Natural killer cell treated with Interleukin-12 subunit alpha and Interleukin-12 subunit beta and Interleukin-15 and Interleukin-18, amount 100 ng/mL, for 72 hours (primary cell): ENCODE measurements around the gene ARVCF. TPM values are rescaled to one million over a fixed set of nuclear protein-coding genes. Genes with fewer than 3 reads are reported as not detected.

Experiments used
- ATAC-seq, 2 donors: fragments of 150-1000 bp; cut with Tn5 transposase in 1 of 2; sonication (Bioruptor Pico), chemical (Tn5 transposase) in 1 of 2; 2 replicates each; pipeline ENCODE4 v1.10.0; 2021
- DNase-seq: peaks from one replicate; pipeline ENCODE4 v3.0.0; 2022; ENCODE audit warnings: low spot score
- H3K27ac Mint-ChIP-seq, 2 donors: 1 replicate in 1 of 2; 2 replicates in 1 of 2; pipeline ENCODE4 v1.8.0; 2022; ENCODE audit warnings: mixed read lengths in 2 of 2, mild to moderate bottlenecking in 1 of 2, moderate library complexity in 1 of 2
- H3K27me3 Mint-ChIP-seq, 2 donors: 1 replicate in 1 of 2; 2 replicates in 1 of 2; pipeline ENCODE4 v1.8.0; 2022; ENCODE audit warnings: mixed read lengths in 2 of 2
- H3K36me3 Mint-ChIP-seq: one replicate; pipeline ENCODE4 v1.8.0; 2022; ENCODE audit warnings: mixed read lengths
- H3K4me1 Mint-ChIP-seq, 2 donors: 1 replicate in 1 of 2; 2 replicates in 1 of 2; pipeline ENCODE4 v1.8.0; 2022; ENCODE audit warnings: low read depth in 2 of 2, mixed read lengths in 2 of 2, mild to moderate bottlenecking in 1 of 2
- H3K4me3 Mint-ChIP-seq: one replicate; pipeline ENCODE4 v1.8.0; 2022; ENCODE audit warnings: mixed read lengths
- H3K9me3 Mint-ChIP-seq: 2 replicates; pipeline ENCODE4 v1.8.0; 2022; ENCODE audit warnings: mixed read lengths
- total RNA-seq, 2 donors: library from RNA; stranded (reverse); gene quantifications; one replicate each; pipeline ENCODE4 v1.2.3, GENCODE V29; 2022

Gene ARVCF
- total RNA-seq, 2 donors from 2014 or later: 3.7 to 3.8 TPM

GRCh38 chr22:19965771-19966709 is 50.6 kb downstream of the ARVCF start:
- no peaks in the 10 kb centered on the region for H3K9me3 Mint-ChIP-seq
- no peak for DNase-seq
- ATAC-seq: peak in 1 of 2 donors; percentile 43
- peaks cover 20 to 27% of the 10 kb centered on the region in 2 donors for H3K4me1 Mint-ChIP-seq
- no peaks in the 10 kb centered on the region for H3K36me3 Mint-ChIP-seq
- no peaks in the 10 kb centered on the region for H3K27me3 Mint-ChIP-seq
- H3K4me3 Mint-ChIP-seq: no peak overlapping the region
- peak overlapping the region; percentile 44 to 83 for H3K27ac Mint-ChIP-seq

- Mint-ChIP-seq H3K4me3 (no peak overlapping the region), H3K4me1 (peaks cover 13 to 22% of the 10 kb centered on the region in 2 donors), H3K9me3 (no peaks in the 10 kb centered on the region), H3K27me3 (no peaks in the 10 kb centered on the region), H3K27ac (peak overlapping the region in 1 of 2 donors; percentile 83), H3K36me3 (no peaks in the 10 kb centered on the region)
- no peak for DNase-seq
- no peak for ATAC-seq
Observed at GRCh38 chr22:19964701-19965386, 51.8 kb downstream of the ARVCF start.

GRCh38 chr22:19963863-19964642 is 52.6 kb downstream of the ARVCF start:
- DNase-seq: no peak
- H3K27me3 Mint-ChIP-seq: no peaks in the 10 kb centered on the region
- H3K9me3 Mint-ChIP-seq: no peaks in the 10 kb centered on the region
- H3K4me3 Mint-ChIP-seq: no peak overlapping the region
- peaks cover 13 to 24% of the 10 kb centered on the region in 2 donors for H3K4me1 Mint-ChIP-seq
- H3K36me3 Mint-ChIP-seq: no peaks in the 10 kb centered on the region
- no peak for ATAC-seq
- no peak overlapping the region for H3K27ac Mint-ChIP-seq

- H3K4me1 Mint-ChIP-seq: peaks cover 13 to 24% of the 10 kb centered on the region in 2 donors
- H3K4me3 Mint-ChIP-seq: no peak overlapping the region
- H3K36me3 Mint-ChIP-seq: no peaks in the 10 kb centered on the region
- no peaks in the 10 kb centered on the region for H3K9me3 Mint-ChIP-seq
- no peak for DNase-seq
- no peak overlapping the region for H3K27ac Mint-ChIP-seq
- H3K27me3 Mint-ChIP-seq: no peaks in the 10 kb centered on the region
- no peak for ATAC-seq
Observed at GRCh38 chr22:19962909-19963806, 53.5 kb downstream of the ARVCF start.

- DNase-seq (no peak), ATAC-seq (peak; percentile 51 to 60)
- Mint-ChIP-seq H3K4me1 (peaks cover 13 to 21% of the 10 kb centered on the region in 2 donors), H3K27ac (no peak overlapping the region), H3K36me3 (no peaks in the 10 kb centered on the region), H3K4me3 (no peak overlapping the region), H3K9me3 (no peaks in the 10 kb centered on the region), H3K27me3 (no peaks in the 10 kb centered on the region)
Observed at GRCh38 chr22:19962246-19962908, 54.2 kb downstream of the ARVCF start.

- Mint-ChIP-seq H3K4me3 (no peak overlapping the region), H3K27ac (no peak overlapping the region), H3K4me1 (peaks cover 7 to 19% of the 10 kb centered on the region in 2 donors), H3K27me3 (no peaks in the 10 kb centered on the region), H3K9me3 (no peaks in the 10 kb centered on the region), H3K36me3 (no peaks in the 10 kb centered on the region)
- ATAC-seq: no peak
- no peak for DNase-seq
Observed at GRCh38 chr22:19961868-19962245, 54.8 kb downstream of the ARVCF start.

GRCh38 chr22:19961201-19961580 is 55.4 kb downstream of the ARVCF start:
- ATAC-seq (no peak), DNase-seq (no peak)
- no peak overlapping the region for H3K27ac Mint-ChIP-seq
- H3K4me3 Mint-ChIP-seq: no peak overlapping the region
- H3K9me3 Mint-ChIP-seq: no peaks in the 10 kb centered on the region
- no peaks in the 10 kb centered on the region for H3K27me3 Mint-ChIP-seq
- peaks cover 7 to 16% of the 10 kb centered on the region in 2 donors for H3K4me1 Mint-ChIP-seq
- no peaks in the 10 kb centered on the region for H3K36me3 Mint-ChIP-seq

GRCh38 chr22:19960491-19961200 is 56.0 kb downstream of the ARVCF start:
- no peak for ATAC-seq
- Mint-ChIP-seq H3K27ac (no peak overlapping the region), H3K4me3 (no peak overlapping the region), H3K36me3 (no peaks in the 10 kb centered on the region), H3K4me1 (peaks cover 6 to 14% of the 10 kb centered on the region in 2 donors), H3K9me3 (no peaks in the 10 kb centered on the region), H3K27me3 (no peaks in the 10 kb centered on the region)
- DNase-seq: no peak

- H3K4me3 Mint-ChIP-seq: no peak overlapping the region
- no peaks in the 10 kb centered on the region for H3K9me3 Mint-ChIP-seq
- H3K27me3 Mint-ChIP-seq: no peaks in the 10 kb centered on the region
- ATAC-seq: no peak
- peak; percentile 52 for DNase-seq
- H3K36me3 Mint-ChIP-seq: no peaks in the 10 kb centered on the region
- H3K4me1 Mint-ChIP-seq: peaks cover 8 to 15% of the 10 kb centered on the region in 2 donors
- no peak overlapping the region for H3K27ac Mint-ChIP-seq
Observed at GRCh38 chr22:19959587-19960490, 56.8 kb downstream of the ARVCF start.

- no peaks in the 10 kb centered on the region for H3K27me3 Mint-ChIP-seq
- DNase-seq (peak; percentile 44), ATAC-seq (no peak)
Observed at GRCh38 chr22:19959043-19959586, 57.5 kb downstream of the ARVCF start.

More at GRCh38 chr22:19959043-19959586, 57.5 kb downstream of the ARVCF start:
- no peak overlapping the region for H3K27ac Mint-ChIP-seq
- H3K9me3 Mint-ChIP-seq: no peaks in the 10 kb centered on the region
- no peak overlapping the region for H3K4me3 Mint-ChIP-seq
- H3K36me3 Mint-ChIP-seq: no peaks in the 10 kb centered on the region
- H3K4me1 Mint-ChIP-seq: peaks cover 8 to 21% of the 10 kb centered on the region in 2 donors
